ENCODE measurements around the gene KIAA1549.
"Not testable (repeated sequence)": the region's sequence is repeated elsewhere in the genome, so short reads cannot be mapped to it uniquely, and the experiment has no call there.

KIAA1549 gene

GRCh38 chr7:138814816-138815332 is 166.3 kb downstream of the KIAA1549 start:
- H3K9me3 ChIP-seq (ENCODE audit: control insufficient read depth, low read depth, low read length) = no peaks in the 10 kb centered on the region
- no peaks in the 10 kb centered on the region for H3K36me3 ChIP-seq (ENCODE audit: control insufficient read depth, low read depth, low read length)
- no peaks in the 10 kb centered on the region for H3K27me3 ChIP-seq (ENCODE audit: control insufficient read depth, insufficient read depth, low read length)
- H3K4me1 ChIP-seq (ENCODE audit: control insufficient read depth, low read depth, low read length) = no peaks in the 10 kb centered on the region
- H3K4me3 ChIP-seq (ENCODE audit: low read length) = no peak overlapping the region
- H3K9ac ChIP-seq (ENCODE audit: low read length) = no peak overlapping the region
- no peak overlapping the region for H3K27ac ChIP-seq (ENCODE audit: low read length)

- no peak overlapping the region for H3K4me3 ChIP-seq (ENCODE audit: low read length)
- no peak overlapping the region for H3K27ac ChIP-seq (ENCODE audit: low read length)
Observed at GRCh38 chr7:138813945-138814344, 167.2 kb downstream of the KIAA1549 start.

DNA sequence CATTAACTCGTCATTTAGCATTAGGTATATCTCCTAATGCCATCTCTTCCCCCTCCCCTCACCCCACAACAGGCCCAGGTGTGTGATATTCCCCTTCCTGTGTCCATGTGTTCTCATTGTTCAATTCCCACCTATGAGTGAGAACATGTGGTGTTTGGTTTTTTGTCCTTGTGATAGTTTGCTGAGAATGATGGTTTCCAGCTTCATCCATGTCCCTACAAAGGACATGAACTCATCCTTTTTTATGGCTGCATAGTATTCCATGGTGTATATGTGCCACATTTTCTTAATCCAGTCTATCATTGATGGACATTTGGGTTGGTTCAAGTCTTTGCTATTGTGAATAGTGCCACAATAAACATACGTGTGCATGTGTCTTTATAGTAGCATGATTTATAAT is 169.9 kb downstream of the KIAA1549 start:
- not testable (repeated sequence) for H3K27ac ChIP-seq (ENCODE audit: low read length); H3K4me1 ChIP-seq (ENCODE audit: control insufficient read depth, low read depth, low read length); H3K4me3 ChIP-seq (ENCODE audit: low read length); H3K9me3 ChIP-seq (ENCODE audit: control insufficient read depth, low read depth, low read length); H3K9ac ChIP-seq (ENCODE audit: low read length); H3K36me3 ChIP-seq (ENCODE audit: control insufficient read depth, low read depth, low read length); H3K27me3 ChIP-seq (ENCODE audit: control insufficient read depth, insufficient read depth, low read length)

More at GRCh38 chr7:138813945-138814344, 167.2 kb downstream of the KIAA1549 start:
- H3K27me3 ChIP-seq (ENCODE audit: control insufficient read depth, insufficient read depth, low read length) = no peaks in the 10 kb centered on the region
- H3K36me3 ChIP-seq (ENCODE audit: control insufficient read depth, low read depth, low read length) = no peaks in the 10 kb centered on the region
- no peak overlapping the region for H3K9ac ChIP-seq (ENCODE audit: low read length)
- H3K4me1 ChIP-seq (ENCODE audit: control insufficient read depth, low read depth, low read length) = no peaks in the 10 kb centered on the region
- H3K9me3 ChIP-seq (ENCODE audit: control insufficient read depth, low read depth, low read length) = no peaks in the 10 kb centered on the region

- Histone ChIP-seq H3K27ac (ENCODE audit: low read length) (no peak overlapping the region), H3K36me3 (ENCODE audit: control insufficient read depth, low read depth, low read length) (no peaks in the 10 kb centered on the region), H3K4me1 (ENCODE audit: control insufficient read depth, low read depth, low read length) (no peaks in the 10 kb centered on the region), H3K4me3 (ENCODE audit: low read length) (no peak overlapping the region), H3K27me3 (ENCODE audit: control insufficient read depth, insufficient read depth, low read length) (no peaks in the 10 kb centered on the region), H3K9me3 (ENCODE audit: control insufficient read depth, low read depth, low read length) (no peaks in the 10 kb centered on the region), H3K9ac (ENCODE audit: low read length) (no peak overlapping the region)
Observed at GRCh38 chr7:138809346-138809745, 171.8 kb downstream of the KIAA1549 start.

DNA sequence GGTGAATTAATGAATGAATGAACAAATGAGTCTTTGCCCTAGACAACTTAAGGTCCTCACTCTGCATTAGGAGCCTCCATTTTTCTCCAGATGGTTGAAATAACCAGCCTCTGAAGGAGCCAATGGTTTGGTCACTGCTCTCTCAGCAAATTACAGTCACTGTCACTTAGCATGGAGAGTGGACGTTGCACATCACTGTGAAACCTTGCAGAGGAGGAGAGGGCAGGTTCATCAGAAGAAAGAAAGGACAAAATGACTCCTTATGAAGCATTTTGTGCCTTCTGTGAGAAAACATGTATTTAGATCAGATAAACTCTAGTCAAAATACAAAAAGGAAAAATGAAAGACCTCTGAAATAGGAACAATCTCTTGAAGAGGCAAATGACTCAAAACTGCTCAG is 176.6 kb downstream of the KIAA1549 start:
- Histone ChIP-seq H3K4me1 (ENCODE audit: control insufficient read depth, low read depth, low read length) (no peaks in the 10 kb centered on the region), H3K9ac (ENCODE audit: low read length) (no peak overlapping the region), H3K36me3 (ENCODE audit: control insufficient read depth, low read depth, low read length) (no peaks in the 10 kb centered on the region), H3K9me3 (ENCODE audit: control insufficient read depth, low read depth, low read length) (no peaks in the 10 kb centered on the region), H3K27me3 (ENCODE audit: control insufficient read depth, insufficient read depth, low read length) (no peaks in the 10 kb centered on the region), H3K27ac (ENCODE audit: low read length) (no peak overlapping the region), H3K4me3 (ENCODE audit: low read length) (no peak overlapping the region)

DNA sequence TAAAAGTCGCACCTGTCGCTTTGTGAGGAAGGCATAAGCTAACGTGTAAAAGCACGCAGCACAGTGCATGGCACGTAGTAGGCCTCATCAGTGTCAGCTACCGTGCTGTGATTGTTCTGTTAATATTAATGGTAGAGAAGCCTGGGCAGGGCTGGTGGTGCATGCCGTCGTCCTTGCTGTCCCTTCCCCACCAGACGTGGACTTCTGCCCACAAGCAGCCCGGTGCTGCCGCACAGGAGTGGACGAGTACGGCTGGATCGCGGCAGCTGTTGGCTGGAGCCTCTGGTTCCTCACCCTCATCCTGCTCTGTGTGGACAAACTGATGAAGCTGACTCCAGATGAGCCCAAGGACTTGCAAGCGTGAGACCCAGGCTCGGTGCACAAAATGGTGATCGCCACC is 178.5 kb downstream of the KIAA1549 start:
- Histone ChIP-seq H3K27ac (ENCODE audit: low read length) (no peak overlapping the region), H3K36me3 (ENCODE audit: control insufficient read depth, low read depth, low read length) (no peaks in the 10 kb centered on the region), H3K27me3 (ENCODE audit: control insufficient read depth, insufficient read depth, low read length) (peaks cover 10% of the 10 kb centered on the region), H3K4me1 (ENCODE audit: control insufficient read depth, low read depth, low read length) (peaks cover 4% of the 10 kb centered on the region), H3K4me3 (ENCODE audit: low read length) (no peak overlapping the region), H3K9me3 (ENCODE audit: control insufficient read depth, low read depth, low read length) (no peaks in the 10 kb centered on the region), H3K9ac (ENCODE audit: low read length) (no peak overlapping the region)

- H3K27ac ChIP-seq (ENCODE audit: low read length) = no peak overlapping the region
- H3K4me3 ChIP-seq (ENCODE audit: low read length) = no peak overlapping the region
- H3K27me3 ChIP-seq (ENCODE audit: control insufficient read depth, insufficient read depth, low read length) = peaks cover 10% of the 10 kb centered on the region
- H3K4me1 ChIP-seq (ENCODE audit: control insufficient read depth, low read depth, low read length) = peaks cover 7% of the 10 kb centered on the region
- no peaks in the 10 kb centered on the region for H3K9me3 ChIP-seq (ENCODE audit: control insufficient read depth, low read depth, low read length)
- H3K9ac ChIP-seq (ENCODE audit: low read length) = no peak overlapping the region
- H3K36me3 ChIP-seq (ENCODE audit: control insufficient read depth, low read depth, low read length) = no peaks in the 10 kb centered on the region
Observed at GRCh38 chr7:138801256-138801655, 179.9 kb downstream of the KIAA1549 start.

DNA sequence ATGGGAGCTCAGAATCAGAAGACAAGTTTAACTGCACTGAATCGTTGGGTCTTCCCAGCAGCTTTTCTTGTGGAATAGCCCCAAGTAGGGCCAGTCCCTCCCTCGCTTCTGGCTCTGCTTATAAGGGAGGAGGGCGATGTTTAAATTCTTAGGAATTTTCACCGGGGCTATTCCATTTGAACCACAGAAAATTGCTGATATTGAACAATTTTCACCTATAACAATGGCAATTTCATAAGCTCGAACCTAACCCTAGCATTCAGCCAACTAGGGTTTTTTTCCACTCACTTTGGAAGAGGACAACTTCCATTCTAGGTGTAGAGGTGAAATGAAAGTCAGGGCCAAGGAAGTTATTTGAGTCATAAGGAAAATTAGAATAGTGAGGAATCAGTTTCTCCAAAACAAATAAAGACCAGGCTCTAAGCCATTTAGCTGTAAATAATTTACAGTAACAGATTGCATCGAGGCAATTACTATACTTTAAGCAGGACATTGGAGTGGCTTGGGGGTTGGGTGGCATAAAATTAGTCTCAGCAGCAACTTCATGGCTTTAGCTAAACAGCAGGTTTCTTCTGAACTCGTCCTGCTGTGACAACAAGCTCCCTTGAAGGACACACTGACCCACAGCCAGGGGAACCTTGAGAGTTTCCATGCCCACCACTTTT is 181.7 kb downstream of the KIAA1549 start:
- no peaks in the 10 kb centered on the region for H3K9me3 ChIP-seq (ENCODE audit: control insufficient read depth, low read depth, low read length)

DNA sequence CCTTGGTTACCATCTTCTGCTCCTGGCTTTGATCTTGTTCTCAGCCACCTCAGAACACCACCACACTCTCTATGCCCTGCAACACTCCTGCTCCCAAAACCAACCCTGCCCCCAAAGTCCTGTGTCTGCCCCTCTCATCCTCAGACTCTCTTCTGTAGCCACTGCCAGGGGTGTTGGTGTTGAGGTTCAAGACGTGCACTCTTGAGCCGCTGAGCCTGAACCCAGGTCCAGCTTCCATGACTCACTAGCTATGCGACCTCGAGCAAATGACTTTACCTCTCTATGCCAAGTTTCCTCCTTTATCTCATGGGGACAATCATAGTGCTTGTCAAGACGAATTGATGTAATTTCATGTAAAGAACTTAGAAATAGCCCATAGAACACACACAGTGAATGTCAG is 182.4 kb downstream of the KIAA1549 start:
- H3K36me3 ChIP-seq (ENCODE audit: control insufficient read depth, low read depth, low read length) = no peaks in the 10 kb centered on the region
- no peaks in the 10 kb centered on the region for H3K9me3 ChIP-seq (ENCODE audit: control insufficient read depth, low read depth, low read length)
- H3K9ac ChIP-seq (ENCODE audit: low read length) = no peak overlapping the region
- H3K4me3 ChIP-seq (ENCODE audit: low read length) = no peak overlapping the region
- no peak overlapping the region for H3K27ac ChIP-seq (ENCODE audit: low read length)
- H3K4me1 ChIP-seq (ENCODE audit: control insufficient read depth, low read depth, low read length) = peaks cover 14% of the 10 kb centered on the region
- H3K27me3 ChIP-seq (ENCODE audit: control insufficient read depth, insufficient read depth, low read length) = peaks cover 10% of the 10 kb centered on the region

More for the DNA sequence above, 181.7 kb downstream of the KIAA1549 start:
- Histone ChIP-seq H3K9ac (ENCODE audit: low read length) (no peak overlapping the region), H3K36me3 (ENCODE audit: control insufficient read depth, low read depth, low read length) (no peaks in the 10 kb centered on the region), H3K4me3 (ENCODE audit: low read length) (no peak overlapping the region), H3K27ac (ENCODE audit: low read length) (no peak overlapping the region), H3K27me3 (ENCODE audit: control insufficient read depth, insufficient read depth, low read length) (peaks cover 10% of the 10 kb centered on the region), H3K4me1 (ENCODE audit: control insufficient read depth, low read depth, low read length) (peaks cover 8% of the 10 kb centered on the region)

- no peak within 1 kb of the TSS for H3K27ac ChIP-seq (ENCODE audit: low read length)
- no peaks in the 10 kb centered on the region for H3K36me3 ChIP-seq (ENCODE audit: control insufficient read depth, low read depth, low read length)
- peaks cover 10% of the 10 kb centered on the region for H3K27me3 ChIP-seq (ENCODE audit: control insufficient read depth, insufficient read depth, low read length)
- H3K4me1 ChIP-seq (ENCODE audit: control insufficient read depth, low read depth, low read length) = peaks cover 14% of the 10 kb centered on the region
- H3K9me3 ChIP-seq (ENCODE audit: control insufficient read depth, low read depth, low read length) = no peaks in the 10 kb centered on the region
- no peak within 1 kb of the TSS for H3K9ac ChIP-seq (ENCODE audit: low read length)
- H3K4me3 ChIP-seq (ENCODE audit: low read length) = peak within 1 kb of the TSS; percentile 40
Observed at GRCh38 chr7:138797715-138798320, 183.4 kb downstream of the KIAA1549 start, which contains the start of the genes ATP6V0A4 and TMEM213. ATP6V0A4 (minus strand) TSS chr7:138798196; CDS start chr7:138771247, 26,949 bp downstream. TMEM213 (plus strand) TSS chr7:138797994; CDS start chr7:138798105, 111 bp downstream.

DNA sequence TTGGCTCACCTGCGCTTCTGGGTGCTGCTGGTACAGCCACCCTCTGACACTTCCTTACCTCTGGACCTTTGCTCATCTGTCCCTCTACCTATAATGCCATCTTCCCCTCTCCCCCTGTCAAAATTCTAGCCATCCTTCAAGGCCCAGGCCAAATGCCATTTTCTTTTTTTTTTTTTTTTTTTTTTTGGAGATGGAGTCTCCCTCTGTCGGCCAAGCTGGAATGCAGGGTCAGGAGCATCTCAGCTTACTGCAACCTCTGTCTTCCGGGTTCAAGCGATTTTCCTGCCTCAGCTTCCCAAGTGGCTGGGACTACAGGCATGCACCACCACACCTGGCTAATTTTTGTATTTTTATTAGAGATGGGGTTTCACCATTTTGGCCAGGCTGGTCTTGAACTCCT is 184.1 kb downstream of the KIAA1549 start:
- not testable (repeated sequence) for H3K9ac ChIP-seq (ENCODE audit: low read length); H3K36me3 ChIP-seq (ENCODE audit: control insufficient read depth, low read depth, low read length); H3K4me3 ChIP-seq (ENCODE audit: low read length); H3K27me3 ChIP-seq (ENCODE audit: control insufficient read depth, insufficient read depth, low read length); H3K27ac ChIP-seq (ENCODE audit: low read length); H3K9me3 ChIP-seq (ENCODE audit: control insufficient read depth, low read depth, low read length)
- H3K4me1 ChIP-seq (ENCODE audit: control insufficient read depth, low read depth, low read length) = peaks cover 14% of the 10 kb centered on the region

Data from iPS-18a (cell line).